Loucy (cell line): ENCODE results near the gene TRAPPC12.

Experiments used
- H2AFZ ChIP-seq: fragments of 200-600 bp; sonication (generic); 2 replicates; pipeline ENCODE4 v1.6.0; 2016; ENCODE audit warnings: antibody characterized with exemption, mild to moderate bottlenecking, low read length, moderate library complexity
- H3F3A ChIP-seq: fragments of 200-600 bp; 2 replicates; pipeline ENCODE4 v1.6.0; 2016; ENCODE audit warnings: antibody characterized with exemption, low read depth, mild to moderate bottlenecking
- H3K27me3 ChIP-seq: fragments of 200-600 bp; sonication (generic); 2 replicates; pipeline ENCODE4 v1.6.1; 2014; ENCODE audit warnings: low read length, mild to moderate bottlenecking; ENCODE audit not compliant: insufficient read depth, poor library complexity, severe bottlenecking
- H3K36me3 ChIP-seq: fragments of 200-600 bp; sonication (generic); 2 replicates; pipeline ENCODE4 v1.6.1; 2016; ENCODE audit warnings: low read length; ENCODE audit not compliant: insufficient read depth
- H3K4me1 ChIP-seq: fragments of 200-600 bp; sonication (generic); 2 replicates; pipeline ENCODE4 v1.5.1; 2014; ENCODE audit warnings: low read length, mild to moderate bottlenecking; ENCODE audit not compliant: insufficient read depth, poor library complexity, severe bottlenecking
- H3K4me2 ChIP-seq: fragments of 200-600 bp; sonication (generic); 2 replicates; pipeline ENCODE4 v1.6.0; 2014; ENCODE audit warnings: antibody characterized with exemption, low read length, low read depth, mild to moderate bottlenecking; ENCODE audit not compliant: poor library complexity, severe bottlenecking
- H3K4me3 ChIP-seq: fragments of 200-600 bp; sonication (generic); 2 replicates; pipeline ENCODE4 v1.5.1; 2014; ENCODE audit warnings: low read length, mild to moderate bottlenecking, mixed read lengths; ENCODE audit not compliant: poor library complexity, severe bottlenecking
- H3K79me2 ChIP-seq: fragments of 200-600 bp; sonication (generic); 2 replicates; pipeline ENCODE4 v1.6.1; 2014; ENCODE audit warnings: low read length; ENCODE audit not compliant: insufficient read depth
- H3K9ac ChIP-seq: fragments of 200-600 bp; sonication (generic); 2 replicates; pipeline ENCODE4 v1.6.0; 2014; ENCODE audit warnings: mild to moderate bottlenecking, low read depth, low read length, moderate library complexity; ENCODE audit not compliant: poor library complexity, severe bottlenecking
- H3K9me2 ChIP-seq: fragments of 200-600 bp; sonication (generic); replicated peaks from 2 replicates; pipeline ENCODE4 v1.6.1; 2016; ENCODE audit warnings: low read depth, low read length, mixed read lengths
- H3K9me3 ChIP-seq: fragments of 200-600 bp; sonication (generic); 2 replicates; pipeline ENCODE4 v1.6.1; 2014; ENCODE audit warnings: mild to moderate bottlenecking, antibody characterized with exemption, low read length, low read depth; ENCODE audit not compliant: insufficient read depth
- H4K20me1 ChIP-seq: fragments of 200-600 bp; sonication (generic); 2 replicates; pipeline ENCODE4 v1.6.0; 2014; ENCODE audit warnings: antibody characterized with exemption, low read length, mild to moderate bottlenecking; ENCODE audit not compliant: insufficient read depth, poor library complexity, severe bottlenecking
- EZH2phosphoT487 ChIP-seq: fragments of 200-600 bp; IDR thresholded peaks from 2 replicates; pipeline ENCODE4 v1.6.1; 2018; ENCODE audit warnings: antibody characterized with exemption, mild to moderate bottlenecking, moderate library complexity, borderline replicate concordance
- TF ChIP-seq, protein P1 (sequence below): fragments of 200-600 bp; sonication (generic); conservative IDR thresholded peaks from 2 replicates; pipeline ENCODE4 v1.5.1; 2014; ENCODE audit warnings: mild to moderate bottlenecking, antibody characterized with exemption, low read length

The TRAPPC12 gene

GRCh38 chr2:3498783-3499394, 119.4 kb downstream of the TRAPPC12 start:
- H3K4me3 ChIP-seq, result no peak overlapping the region
- no peaks in the 10 kb centered on the region for H3K27me3 ChIP-seq
- TF ChIP-seq, protein P1, sequence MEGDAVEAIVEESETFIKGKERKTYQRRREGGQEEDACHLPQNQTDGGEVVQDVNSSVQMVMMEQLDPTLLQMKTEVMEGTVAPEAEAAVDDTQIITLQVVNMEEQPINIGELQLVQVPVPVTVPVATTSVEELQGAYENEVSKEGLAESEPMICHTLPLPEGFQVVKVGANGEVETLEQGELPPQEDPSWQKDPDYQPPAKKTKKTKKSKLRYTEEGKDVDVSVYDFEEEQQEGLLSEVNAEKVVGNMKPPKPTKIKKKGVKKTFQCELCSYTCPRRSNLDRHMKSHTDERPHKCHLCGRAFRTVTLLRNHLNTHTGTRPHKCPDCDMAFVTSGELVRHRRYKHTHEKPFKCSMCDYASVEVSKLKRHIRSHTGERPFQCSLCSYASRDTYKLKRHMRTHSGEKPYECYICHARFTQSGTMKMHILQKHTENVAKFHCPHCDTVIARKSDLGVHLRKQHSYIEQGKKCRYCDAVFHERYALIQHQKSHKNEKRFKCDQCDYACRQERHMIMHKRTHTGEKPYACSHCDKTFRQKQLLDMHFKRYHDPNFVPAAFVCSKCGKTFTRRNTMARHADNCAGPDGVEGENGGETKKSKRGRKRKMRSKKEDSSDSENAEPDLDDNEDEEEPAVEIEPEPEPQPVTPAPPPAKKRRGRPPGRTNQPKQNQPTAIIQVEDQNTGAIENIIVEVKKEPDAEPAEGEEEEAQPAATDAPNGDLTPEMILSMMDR, result no peak
- TF ChIP-seq EZH2phosphoT487, result no peak
- H4K20me1 ChIP-seq, result no peaks in the 10 kb centered on the region
- no peaks in the 10 kb centered on the region for H3K4me1 ChIP-seq
- H3K9me2 ChIP-seq, result no peaks in the 10 kb centered on the region
- H3K9ac ChIP-seq, result no peak overlapping the region
- peaks cover 65% of the 10 kb centered on the region; the same call in 1 of the 2 replicates for H3K36me3 ChIP-seq
- no peak overlapping the region for H3K4me2 ChIP-seq
- no peak overlapping the region for H2AFZ ChIP-seq
- H3K9me3 ChIP-seq, result no peaks in the 10 kb centered on the region
- H3F3A ChIP-seq, result no peaks in the 10 kb centered on the region
- no peaks in the 10 kb centered on the region; the same call in 1 of the 2 replicates for H3K79me2 ChIP-seq

GRCh38 chr2:3500326-3500899, 120.9 kb downstream of the TRAPPC12 start:
- Histone ChIP-seq H3K27me3 (no peaks in the 10 kb centered on the region), H3K4me3 (no peak overlapping the region), H3K36me3 (peaks cover 78% of the 10 kb centered on the region; the same call in 1 of the 2 replicates), H2AFZ (no peak overlapping the region), H4K20me1 (no peaks in the 10 kb centered on the region), H3K9me3 (no peaks in the 10 kb centered on the region), H3K4me1 (no peaks in the 10 kb centered on the region), H3K9me2 (no peaks in the 10 kb centered on the region), H3K9ac (no peak overlapping the region), H3K79me2 (peaks cover 5% of the 10 kb centered on the region; the same call in 1 of the 2 replicates), H3F3A (no peaks in the 10 kb centered on the region), H3K4me2 (no peak overlapping the region)
- no peak for TF ChIP-seq EZH2phosphoT487
- TF ChIP-seq, protein P1, result no peak

DNA sequence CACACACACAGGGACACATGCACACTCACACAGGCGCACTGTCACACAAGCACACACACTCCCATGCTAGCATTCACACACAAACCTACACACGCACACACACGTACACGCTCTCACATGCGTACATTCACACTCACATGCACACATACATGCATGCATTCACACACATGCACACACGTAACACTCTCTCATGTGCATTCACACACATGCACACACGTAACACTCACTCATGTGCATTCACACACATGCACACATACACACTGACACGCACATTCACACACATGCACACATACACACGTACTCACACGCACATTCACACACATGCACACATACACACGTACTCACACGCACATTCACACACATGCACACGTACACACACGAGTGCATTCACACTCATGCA, 123.6 kb downstream of the TRAPPC12 start:
- Histone ChIP-seq H2AFZ (no peak overlapping the region), H3K27me3 (no peaks in the 10 kb centered on the region), H3K9me2 (no peaks in the 10 kb centered on the region), H3K4me2 (no peak overlapping the region), H3K36me3 (peaks cover 68% of the 10 kb centered on the region; the same call in 1 of the 2 replicates), H3K79me2 (peaks cover 5% of the 10 kb centered on the region; the same call in 1 of the 2 replicates), H3K4me3 (no peak overlapping the region), H4K20me1 (no peaks in the 10 kb centered on the region), H3K9me3 (no peaks in the 10 kb centered on the region), H3K4me1 (no peaks in the 10 kb centered on the region), H3K9ac (no peak overlapping the region), H3F3A (no peaks in the 10 kb centered on the region)
- TF ChIP-seq, protein P1, result no peak
- TF ChIP-seq EZH2phosphoT487, result no peak
